ENCODE measurements around the gene AP2M1.

AP2M1 gene

GRCh38 chr3:184180165-184180564 is 5.5 kb downstream of the AP2M1 start:
- no peak for DNase-seq (ENCODE audit: low read depth)

- no peak for DNase-seq (ENCODE audit: low read depth)
Measured at GRCh38 chr3:184181596-184181995, 6.9 kb downstream of the AP2M1 start.

- DNase-seq (ENCODE audit: low read depth) = no peak
Measured at GRCh38 chr3:184183679-184184078, 9.0 kb downstream of the AP2M1 start.

GRCh38 chr3:184184546-184185230 is 10.0 kb downstream of the AP2M1 start:
- no peak for DNase-seq (ENCODE audit: low read depth)

- peak; percentile 98 for DNase-seq (ENCODE audit: low read depth)
Measured at GRCh38 chr3:184185461-184186183, 11.0 kb downstream of the AP2M1 start.

GRCh38 chr3:184186184-184186901 is 11.7 kb downstream of the AP2M1 start, which contains the start of gene ABCF3:
Gene ABCF3, plus strand, starts transcription at chr3:184186199. Its CDS starts 9 bp downstream, at chr3:184186208.
- no peak for DNase-seq (ENCODE audit: low read depth)

- no peak for DNase-seq (ENCODE audit: low read depth)
Measured at GRCh38 chr3:184186902-184187207, 12.2 kb downstream of the AP2M1 start.

GRCh38 chr3:184188080-184188479 is 13.4 kb downstream of the AP2M1 start:
- no peak for DNase-seq (ENCODE audit: low read depth)

GRCh38 chr3:184189421-184189820 is 14.8 kb downstream of the AP2M1 start:
- no peak for DNase-seq (ENCODE audit: low read depth)

- DNase-seq (ENCODE audit: low read depth) = no peak
Measured at GRCh38 chr3:184192889-184193288, 18.2 kb downstream of the AP2M1 start.

GRCh38 chr3:184193991-184194539 is 19.4 kb downstream of the AP2M1 start:
- DNase-seq (ENCODE audit: low read depth) = no peak

- DNase-seq (ENCODE audit: low read depth) = no peak
Measured at GRCh38 chr3:184196536-184196935, 21.9 kb downstream of the AP2M1 start.

GRCh38 chr3:184198509-184198908 is 23.9 kb downstream of the AP2M1 start:
- DNase-seq (ENCODE audit: low read depth) = no peak

- DNase-seq (ENCODE audit: low read depth) = no peak
Measured at GRCh38 chr3:184200825-184201224, 26.2 kb downstream of the AP2M1 start.

- no peak for DNase-seq (ENCODE audit: low read depth)
Measured at GRCh38 chr3:184203526-184203925, 28.9 kb downstream of the AP2M1 start.

- DNase-seq (ENCODE audit: low read depth) = no peak
Measured at GRCh38 chr3:184209146-184209923, 34.7 kb downstream of the AP2M1 start.

GRCh38 chr3:184211297-184211696 is 36.6 kb downstream of the AP2M1 start:
- DNase-seq (ENCODE audit: low read depth) = no peak

- DNase-seq (ENCODE audit: low read depth) = no peak
Measured at GRCh38 chr3:184211718-184212117, 37.1 kb downstream of the AP2M1 start.

- no peak for DNase-seq (ENCODE audit: low read depth)
Measured at GRCh38 chr3:184218814-184219213, 44.2 kb downstream of the AP2M1 start.

GRCh38 chr3:184222521-184222920 is 47.9 kb downstream of the AP2M1 start:
- DNase-seq (ENCODE audit: low read depth) = no peak

GRCh38 chr3:184223946-184224345 is 49.3 kb downstream of the AP2M1 start:
- no peak for DNase-seq (ENCODE audit: low read depth)

GRCh38 chr3:184227481-184227935 is 52.9 kb downstream of the AP2M1 start:
- DNase-seq (ENCODE audit: low read depth) = no peak
